SU-DHL-6 (cell line): Measurements from ENCODE around the gene FOXK2.

Experiments used
- H2AFZ ChIP-seq: fragments of 200-600 bp; sonication (generic); 2 replicates; pipeline ENCODE4 v1.6.1; 2014; ENCODE audit warnings: low read depth, mild to moderate bottlenecking, moderate library complexity, mixed read lengths, antibody characterized with exemption, low read length; ENCODE audit not compliant: severe bottlenecking
- H3F3A ChIP-seq: fragments of 200-600 bp; shearing (Covaris generic); 2 replicates; pipeline ENCODE4 v1.6.0; 2016; ENCODE audit warnings: antibody characterized with exemption, mild to moderate bottlenecking; ENCODE audit not compliant: insufficient read depth
- H3K27ac ChIP-seq: fragments of 200-600 bp; sonication (generic); 2 replicates; pipeline ENCODE4 v1.5.1; 2016; ENCODE audit warnings: low read depth, mild to moderate bottlenecking, low read length, moderate library complexity, mixed read lengths
- H3K27me3 ChIP-seq: fragments of 200-600 bp; sonication (generic), shearing (Covaris generic); 2 replicates; pipeline ENCODE4 v1.6.0; 2014; ENCODE audit warnings: mild to moderate bottlenecking, low read length
- H3K36me3 ChIP-seq: fragments of 200-600 bp; sonication (generic); 2 replicates; pipeline ENCODE4 v1.6.1; 2014; ENCODE audit warnings: mild to moderate bottlenecking, low read length, mixed read lengths
- H3K4me2 ChIP-seq: fragments of 300-600, 200-600 bp; shearing (Covaris generic), sonication (generic); 2 replicates; pipeline ENCODE4 v1.6.0; 2014; ENCODE audit warnings: low read length, low read depth, mild to moderate bottlenecking; ENCODE audit not compliant: poor library complexity, severe bottlenecking
- H3K4me3 ChIP-seq: fragments of 200-600 bp; sonication (generic); 2 replicates; pipeline ENCODE4 v1.5.1; 2014; ENCODE audit warnings: antibody characterized with exemption, low read length, mild to moderate bottlenecking, mixed read lengths; ENCODE audit not compliant: insufficient read depth, poor library complexity, severe bottlenecking
- H3K79me2 ChIP-seq: fragments of 200-600 bp; sonication (generic); 2 replicates; pipeline ENCODE4 v1.6.1; 2014; ENCODE audit warnings: mild to moderate bottlenecking, low read length, moderate library complexity; ENCODE audit not compliant: insufficient read depth
- H3K9ac ChIP-seq: fragments of 200-600 bp; sonication (generic); 2 replicates; pipeline ENCODE4 v1.7.0; 2014; ENCODE audit warnings: mild to moderate bottlenecking, low read length
- H3K9me2 ChIP-seq: fragments of 200-600 bp; sonication (generic); replicated peaks from 2 replicates; pipeline ENCODE4 v1.6.1; 2014; ENCODE audit warnings: low read length; ENCODE audit not compliant: insufficient read depth
- H3K9me3 ChIP-seq: fragments of 200-600 bp; sonication (generic); 2 replicates; pipeline ENCODE4 v1.6.1; 2014; ENCODE audit warnings: low read length, mixed read lengths; ENCODE audit not compliant: insufficient read depth
- H4K20me1 ChIP-seq: fragments of 200-600 bp; sonication (generic); 2 replicates; pipeline ENCODE4 v1.6.1; 2014; ENCODE audit warnings: low read depth, mild to moderate bottlenecking, antibody characterized with exemption, low read length, moderate library complexity, mixed read lengths
- CTCF ChIP-seq: fragments of 200-600 bp; sonication (generic); IDR thresholded peaks from one replicate; pipeline ENCODE4 v1.5.1; 2017; ENCODE audit warnings: antibody characterized with exemption, mild to moderate bottlenecking, low read length, moderate library complexity; ENCODE audit not compliant: insufficient read depth, poor library complexity, severe bottlenecking
- EZH2phosphoT487 ChIP-seq: fragments of 200-600 bp; sonication (generic), shearing (Covaris generic); conservative IDR thresholded peaks from 2 replicates; pipeline ENCODE4 v1.6.1; 2018; ENCODE audit warnings: mild to moderate bottlenecking, antibody characterized with exemption, low read length, moderate library complexity, mixed read lengths

FOXK2 gene

GRCh38 chr17:82492643-82493225 is 26.8 kb upstream of the FOXK2 start:
- H3F3A ChIP-seq: peaks cover 19% of the 10 kb centered on the region; the same call in 1 of the 2 replicates
- no peak overlapping the region for H3K4me2 ChIP-seq
- no peaks in the 10 kb centered on the region for H4K20me1 ChIP-seq
- H3K9ac ChIP-seq: no peak overlapping the region
- no peaks in the 10 kb centered on the region for H3K36me3 ChIP-seq
- no peaks in the 10 kb centered on the region for H3K79me2 ChIP-seq
- no peaks in the 10 kb centered on the region for H3K9me3 ChIP-seq
- H3K27me3 ChIP-seq: no peaks in the 10 kb centered on the region
- no peak overlapping the region for H2AFZ ChIP-seq
- no peaks in the 10 kb centered on the region for H3K9me2 ChIP-seq
- no peak overlapping the region for H3K27ac ChIP-seq
- H3K4me3 ChIP-seq: no peak overlapping the region
- TF ChIP-seq EZH2phosphoT487: no peak
- no peak for TF ChIP-seq CTCF

DNA sequence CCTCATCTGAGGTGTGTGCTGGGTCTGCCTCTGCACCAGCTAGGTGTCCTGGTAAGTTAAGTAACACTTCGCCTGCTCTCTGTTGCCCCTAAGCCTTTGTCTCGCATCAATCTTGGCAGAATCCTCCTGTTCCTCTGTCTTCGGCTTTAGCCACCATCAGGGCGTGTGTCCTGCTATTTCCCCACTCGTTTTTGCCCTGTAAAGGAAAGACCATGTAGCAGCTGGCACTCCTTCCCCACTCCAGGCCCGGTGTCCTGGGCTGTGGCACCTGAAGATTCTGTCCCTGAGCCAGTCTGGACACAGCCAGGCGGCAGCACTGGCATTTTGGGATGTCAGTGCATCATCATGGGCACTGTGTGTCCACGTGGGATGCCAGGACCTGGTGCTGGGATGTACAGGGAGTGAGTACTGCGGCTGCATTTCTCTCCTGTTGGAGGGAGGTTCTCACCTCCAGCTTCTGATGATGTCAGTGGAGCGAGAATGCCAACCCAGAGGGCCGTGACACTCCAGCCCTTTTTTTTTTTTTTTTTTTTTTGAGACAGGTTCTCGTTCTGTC is 26.2 kb upstream of the FOXK2 start:
- Histone ChIP-seq H4K20me1 (no peaks in the 10 kb centered on the region), H3K9me2 (no peaks in the 10 kb centered on the region), H3K9me3 (no peaks in the 10 kb centered on the region), H3K4me3 (no peak overlapping the region), H3K27ac (no peak overlapping the region), H3K4me2 (no peak overlapping the region), H2AFZ (no peak overlapping the region), H3F3A (peaks cover 19% of the 10 kb centered on the region; the same call in 1 of the 2 replicates), H3K27me3 (no peaks in the 10 kb centered on the region), H3K36me3 (no peaks in the 10 kb centered on the region), H3K79me2 (no peaks in the 10 kb centered on the region), H3K9ac (no peak overlapping the region)
- TF ChIP-seq EZH2phosphoT487 (no peak), CTCF (no peak)

- H2AFZ ChIP-seq: no peak overlapping the region
- no peaks in the 10 kb centered on the region for H4K20me1 ChIP-seq
- H3K9ac ChIP-seq: no peak overlapping the region
- H3F3A ChIP-seq: peaks cover 19% of the 10 kb centered on the region; the same call in 1 of the 2 replicates
- H3K4me2 ChIP-seq: no peak overlapping the region
- H3K9me2 ChIP-seq: no peaks in the 10 kb centered on the region
- no peak overlapping the region for H3K27ac ChIP-seq
- no peaks in the 10 kb centered on the region for H3K36me3 ChIP-seq
- H3K27me3 ChIP-seq: no peaks in the 10 kb centered on the region
- no peaks in the 10 kb centered on the region for H3K9me3 ChIP-seq
- TF ChIP-seq EZH2phosphoT487: no peak
- peak; percentile 58 for TF ChIP-seq CTCF
- H3K79me2 ChIP-seq: no peaks in the 10 kb centered on the region
- H3K4me3 ChIP-seq: no peak overlapping the region
Measured at GRCh38 chr17:82494236-82495055, 25.1 kb upstream of the FOXK2 start.
